Bronchial epithelial cell (primary cell): ENCODE measurements around the gene EPHA7. TPM values are rescaled to one million over a fixed set of nuclear protein-coding genes. Genes with fewer than 3 reads are reported as not detected.

Experiments used
- DNase-seq: peaks from one replicate; pipeline ENCODE4 v3.0.0-alpha.2; 2010; ENCODE audit warnings: low read depth
- FAIRE-seq: peaks from 2 replicates; lab custom pipeline; 2011; peaks lifted over from hg19 to GRCh38; lab: Jason Lieb, UNC
- H3K27me3 ChIP-seq: 2 replicates; pipeline ENCODE4 v1.5.1; 2011; ENCODE audit warnings: low read length; ENCODE audit not compliant: control insufficient read depth, insufficient read depth
- H3K36me3 ChIP-seq: 2 replicates; pipeline ENCODE4 v1.5.1; 2011; ENCODE audit warnings: low read length; ENCODE audit not compliant: control insufficient read depth, insufficient read depth
- H3K4me3 ChIP-seq: 2 replicates; pipeline ENCODE4 v1.5.1; 2011; ENCODE audit warnings: mild to moderate bottlenecking, low read depth, low read length, control low read depth
- CTCF ChIP-seq: IDR thresholded peaks from 2 replicates; pipeline ENCODE4 v1.5.1; 2011; ENCODE audit warnings: mild to moderate bottlenecking, moderate library complexity, low read length, control low read depth, inconsistent platforms; ENCODE audit not compliant: insufficient read depth, severe bottlenecking
- total RNA-seq: library from RNA; depleted of rRNA; stranded (reverse); fragments of >200 nt; gene quantifications from 2 replicates; pipeline ENCODE4 v1.2.1, GENCODE V29; 2014

Gene EPHA7
- under 0.01 TPM in 1 of 2 replicates, not detected in the other for total RNA-seq

GRCh38 chr6:93419304-93420162 lies at the start of gene EPHA7:
TSS of gene EPHA7 (minus strand) at chr6:93419559. CDS start at chr6:93419341, 218 bp downstream.
- no peaks in the 10 kb centered on the region for H3K36me3 ChIP-seq
- peaks cover 19% of the 10 kb centered on the region for H3K27me3 ChIP-seq
- FAIRE-seq (no peak), DNase-seq (peak; percentile 84)
- H3K4me3 ChIP-seq = peak within 1 kb of the TSS; percentile 27
- no peak for TF ChIP-seq CTCF

- Histone ChIP-seq H3K4me3 (no peak overlapping the region), H3K27me3 (no peaks in the 10 kb centered on the region), H3K36me3 (no peaks in the 10 kb centered on the region)
- DNase-seq = peak; percentile 1
- no peak for TF ChIP-seq CTCF
- no peak for FAIRE-seq
Measured at GRCh38 chr6:93468291-93468690, 48.9 kb upstream of the EPHA7 start.

DNA sequence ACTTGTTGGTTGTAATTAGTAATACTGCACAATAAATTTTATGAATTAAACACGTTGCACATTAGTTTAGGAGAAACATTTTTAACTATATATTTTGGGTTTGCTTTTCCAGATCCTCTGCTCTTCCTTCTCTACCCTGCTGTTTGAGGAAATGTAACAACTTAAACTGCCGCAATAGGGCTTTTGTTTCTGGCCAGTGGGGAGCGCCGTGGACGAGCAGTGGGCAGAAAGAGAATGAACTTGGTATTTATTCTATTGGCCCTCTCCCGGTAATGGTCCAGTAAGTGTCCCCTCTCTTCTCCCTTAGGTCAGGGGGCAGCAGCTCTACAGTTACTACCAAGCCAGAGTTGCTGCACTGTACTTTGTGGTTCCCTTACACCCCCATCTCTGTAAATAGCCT lies 35.2 kb upstream of the EPHA7 start:
- no peak for FAIRE-seq
- no peak overlapping the region for H3K4me3 ChIP-seq
- TF ChIP-seq CTCF = no peak
- no peak for DNase-seq
- no peaks in the 10 kb centered on the region for H3K36me3 ChIP-seq
- no peaks in the 10 kb centered on the region for H3K27me3 ChIP-seq

DNA sequence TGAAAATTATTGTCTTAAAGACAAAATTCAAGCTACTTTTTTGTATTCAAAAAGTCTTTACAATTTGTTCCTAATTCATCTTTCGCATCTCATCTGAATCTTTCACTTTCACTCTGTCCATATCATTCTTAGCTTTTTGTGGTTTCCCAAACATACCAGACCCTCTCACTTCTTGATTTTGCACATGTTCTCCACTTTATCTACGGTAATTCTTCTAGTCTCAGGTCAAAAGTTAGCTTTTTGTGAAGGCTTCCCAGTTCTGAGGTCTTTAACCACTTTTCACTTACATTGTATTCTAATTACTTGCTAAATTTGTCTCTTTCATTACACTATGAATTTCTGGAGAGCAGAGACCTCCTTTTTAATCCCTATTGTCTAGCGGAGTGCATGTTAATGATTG lies 34.6 kb upstream of the EPHA7 start:
- FAIRE-seq = no peak

DNA sequence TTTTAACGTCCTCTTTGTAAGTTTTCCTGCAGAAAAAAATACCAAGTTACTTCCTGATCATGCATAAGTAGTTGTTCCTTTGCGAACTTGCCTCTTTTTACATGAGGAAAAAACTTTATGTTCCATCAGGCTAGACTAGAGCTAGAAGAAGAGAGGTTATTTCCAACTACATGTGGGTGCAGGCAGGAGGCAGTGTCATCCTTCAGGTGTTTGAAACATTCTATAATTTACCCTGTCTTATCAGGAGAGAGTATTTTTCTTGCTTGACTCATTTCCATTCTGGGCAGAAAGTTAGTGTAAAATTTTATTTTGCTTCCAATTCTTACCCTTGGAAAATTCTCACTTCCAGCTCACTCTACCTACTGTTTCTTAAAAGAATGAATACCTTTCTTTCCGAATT lies 28.5 kb upstream of the EPHA7 start:
- DNase-seq = no peak

More for the DNA sequence above, 34.6 kb upstream of the EPHA7 start:
- no peak for TF ChIP-seq CTCF
- H3K27me3 ChIP-seq = no peaks in the 10 kb centered on the region
- H3K36me3 ChIP-seq = no peaks in the 10 kb centered on the region
- H3K4me3 ChIP-seq = no peak overlapping the region
- no peak for DNase-seq

More for the DNA sequence above, 28.5 kb upstream of the EPHA7 start:
- no peak for FAIRE-seq
- Histone ChIP-seq H3K27me3 (no peaks in the 10 kb centered on the region), H3K4me3 (no peak overlapping the region), H3K36me3 (no peaks in the 10 kb centered on the region)
- no peak for TF ChIP-seq CTCF
